K562 (cell line): ENCODE measurements around the gene BROX. TPM values are rescaled to one million over a fixed set of nuclear protein-coding genes. Genes with fewer than 3 reads are reported as not detected.

ENCODE experiments used
- CUX1 ChIP-seq: fragments of 200-800 bp; sonication (Bioruptor generic); IDR thresholded peaks from 2 replicates; pipeline ENCODE4 v1.6.1; 2016; ENCODE audit warnings: missing genetic modification characterization, missing compliant biosample characterization
- GTF2B ChIP-seq: IDR thresholded peaks from 2 replicates; pipeline ENCODE4 v1.6.1; 2011; ENCODE audit not compliant: insufficient read length; ENCODE audit errors: extremely low read depth
- HOXB6 ChIP-seq: fragments of 250-450 bp; sonication (Bioruptor Pico); IDR thresholded peaks from 2 replicates; pipeline ENCODE4 v1.5.1; 2022; ENCODE audit warnings: mild to moderate bottlenecking, borderline replicate concordance
- IFI16 ChIP-seq: fragments of 250-450 bp; sonication (Bioruptor Pico); IDR thresholded peaks from 2 replicates; pipeline ENCODE4 v2.1.2; 2022; ENCODE audit warnings: mild to moderate bottlenecking, inconsistent platforms
- MLLT1 ChIP-seq, 2 experiments: fragments of 450-650 bp; IDR thresholded peaks; 2 replicates each; pipeline ENCODE4 v1.6.1; 2016
- MLX ChIP-seq, 2 experiments: fragments of 450-650 bp in 1 of 2; sonication (generic) in 1 of 2; formaldehyde crosslinking; conservative IDR thresholded peaks; 2 replicates each; pipeline versions ENCODE4 v1.4.0 to v1.8.1; 2020 to 2022; ENCODE audit warnings: mild to moderate bottlenecking in 1 of 2, missing genetic modification reagents in 1 of 2
- MYC ChIP-seq, 2 experiments: fragments of 250-450 bp in 1 of 2; sonication (Bioruptor Pico) in 1 of 2; IDR thresholded peaks; 2 replicates each; pipeline versions ENCODE4 v1.5.1 to v1.6.1; 2012 to 2021; ENCODE audit warnings: low read depth in 2 of 2, borderline replicate concordance in 1 of 2, improper control_type of control experiment in 1 of 2, low read length in 1 of 2, mild to moderate bottlenecking in 1 of 2, moderate library complexity in 1 of 2
- RERE ChIP-seq: sonication (generic); formaldehyde crosslinking; IDR thresholded peaks from 2 replicates; pipeline ENCODE4 v1.8.0; 2023; ENCODE audit warnings: missing genetic modification reagents, mild to moderate bottlenecking, borderline replicate concordance
- SREBF2 ChIP-seq: sonication (generic); formaldehyde crosslinking; IDR thresholded peaks from 2 replicates; pipeline ENCODE4 v1.4.0; 2020; ENCODE audit warnings: mild to moderate bottlenecking, missing genetic modification reagents
- TAF7 ChIP-seq: fragments of 450-650 bp; IDR thresholded peaks from 2 replicates; pipeline ENCODE4 v1.6.1; 2016; ENCODE audit warnings: missing genetic modification characterization, missing compliant biosample characterization
- ZNF165 ChIP-seq: fragments of 250-450 bp; sonication (Bioruptor Pico); IDR thresholded peaks from 2 replicates; pipeline ENCODE4 v1.4.0; 2020; ENCODE audit warnings: borderline replicate concordance
- polyA plus RNA-seq, 8 experiments: library from polyadenylated mRNA; depleted of rRNA in 4 of 8; stranded (reverse) in 5 of 8; unstranded in 3 of 8; fragments of >200 nt; fragmentation: Nextera tagmentation in 2 of 8; fragmentation: Illumina TruSeq in 1 of 8; extraction: Ambion mirVana in 2 of 8; extraction: Trizol in 1 of 8; gene quantifications; 2 replicates each; pipeline versions ENCODE4 v1.2.1 to v1.2.3, GENCODE V29; 2011 to 2014; ENCODE audit warnings: inconsistent platforms in 1 of 8, missing spikeins in 1 of 8
- total RNA-seq, 7 experiments: library from RNA; depleted of rRNA in 6 of 7; stranded (reverse); fragments of >200 nt in 6 of 7; fragmentation: Illumina TruSeq in 2 of 7; extraction: Trizol in 2 of 7; gene quantifications; 2 replicates each; pipeline versions ENCODE4 v1.2.1 to v1.2.3, GENCODE V29; 2011 to 2021; ENCODE audit warnings: low replicate concordance in 1 of 7

Gene BROX
- total and polyA plus RNA-seq, 9 of the 15 experiments (the other 6 are each of a cell fraction or from before 2014, with no cell fraction given): 9.4 to 153 (median 45.1) TPM

- TF ChIP-seq MLLT1 (IDR thresholded peaks at IDR 0.05) (no peak), MYC (IDR thresholded peaks at IDR 0.05; ENCODE audit: low read depth, low read length) (peak; percentile 65), MYC (CRISPR knock-in tag; IDR thresholded peaks at IDR 0.05; ENCODE audit: borderline replicate concordance, low read depth) (peak; percentile 86; the same call in 1 of the 2 replicates), GTF2B (no peak), HOXB6 (peak; percentile 70; the same call in 1 of the 2 replicates), CUX1 (CRISPR knock-in tag) (no peak), SREBF2 (CRISPR knock-in tag) (no peak), MLX (CRISPR knock-in tag; conservative IDR thresholded peaks at IDR 0.05) (no peak), IFI16 (CRISPR knock-in tag) (no peak), TAF7 (peak; percentile 78), RERE (CRISPR knock-in tag) (no peak; the same call in 1 of the 2 replicates), ZNF165 (0 out of 2 replicates have a peak, but pooled peaks have one; percentile 55)
These were observed at the start of gene BROX, which contains the start of gene AIDA (continued) for GRCh38 chr1:222712253-222713090.
